SK-N-SH treated with all-trans-retinoic acid at 6 μM for 48 hours (cell line): Measurements from ENCODE around the gene GPR63.

Experiments used
- ATAC-seq: fragments of 200-7000 bp; cut with Tn5 transposase; 3 replicates; pipeline ENCODE4 v1.9.1; 2020; ENCODE audit warnings: mild to moderate bottlenecking, moderate library complexity
- ARNTL ChIP-seq: fragments of 450-650 bp; formaldehyde crosslinking; IDR thresholded peaks from 2 replicates; pipeline ENCODE4 v1.5.0; 2020; ENCODE audit warnings: low read depth, mild to moderate bottlenecking, moderate library complexity, borderline replicate concordance
- BACH2 ChIP-seq: fragments of 250-450 bp; sonication (Bioruptor Pico); IDR thresholded peaks from 2 replicates; pipeline ENCODE4 v1.9.0; 2021; ENCODE audit warnings: mild to moderate bottlenecking, borderline replicate concordance
- CREB5 ChIP-seq: fragments of 250-450 bp; sonication (Bioruptor Pico); IDR thresholded peaks from 2 replicates; pipeline ENCODE4 v1.5.1; 2020; ENCODE audit warnings: low read depth, mild to moderate bottlenecking, moderate library complexity
- CSDC2 ChIP-seq: fragments of 250-450 bp; sonication (Bioruptor Pico); IDR thresholded peaks from 2 replicates; pipeline ENCODE4 v1.5.0; 2020; ENCODE audit warnings: mild to moderate bottlenecking, moderate library complexity
- CSRNP3 ChIP-seq: fragments of 250-450 bp; sonication (Bioruptor Pico); IDR thresholded peaks from 2 replicates; pipeline ENCODE4 v1.5.1; 2021; ENCODE audit warnings: mild to moderate bottlenecking, moderate library complexity
- ESRRG ChIP-seq: fragments of 250-450 bp; sonication (Bioruptor Pico); IDR thresholded peaks from 2 replicates; pipeline ENCODE4 v1.6.1; 2021; ENCODE audit warnings: mild to moderate bottlenecking
- GLIS3 ChIP-seq: fragments of 250-450 bp; sonication (Bioruptor Pico); IDR thresholded peaks from 2 replicates; pipeline ENCODE4 v1.5.0; 2020; ENCODE audit warnings: mild to moderate bottlenecking, moderate library complexity
- ISL1 ChIP-seq: fragments of 250-450 bp; sonication (Bioruptor Pico); IDR thresholded peaks from 2 replicates; pipeline ENCODE4 v2.1.2; 2022; ENCODE audit warnings: mild to moderate bottlenecking, moderate library complexity
- OSR1 ChIP-seq: fragments of 250-450 bp; sonication (Bioruptor Pico); IDR thresholded peaks from 2 replicates; pipeline ENCODE4 v1.8.0; 2022; ENCODE audit warnings: moderate library complexity, mild to moderate bottlenecking, inconsistent platforms
- PATZ1 ChIP-seq: fragments of 250-450 bp; sonication (Bioruptor Pico); IDR thresholded peaks from 2 replicates; pipeline ENCODE4 v1.8.0; 2020; ENCODE audit warnings: mild to moderate bottlenecking, moderate library complexity, borderline replicate concordance
- POU6F1 ChIP-seq: fragments of 250-450 bp; sonication (Bioruptor Pico); IDR thresholded peaks from 2 replicates; pipeline ENCODE4 v1.8.0; 2021; ENCODE audit warnings: low read depth, mild to moderate bottlenecking, moderate library complexity, borderline replicate concordance
- PPARA ChIP-seq: fragments of 250-450 bp; sonication (Bioruptor Pico); IDR thresholded peaks from 2 replicates; pipeline ENCODE4 v1.5.0; 2020; ENCODE audit warnings: mild to moderate bottlenecking, borderline replicate concordance
- RARB ChIP-seq: fragments of 250-450 bp; sonication (Bioruptor Pico); IDR thresholded peaks from 2 replicates; pipeline ENCODE4 v1.8.0; 2021; ENCODE audit warnings: mild to moderate bottlenecking, moderate library complexity
- SNAI2 ChIP-seq: fragments of 250-450 bp; sonication (Bioruptor Pico); IDR thresholded peaks from 2 replicates; pipeline ENCODE4 v1.5.0; 2020; ENCODE audit warnings: mild to moderate bottlenecking, moderate library complexity
- TCF4 ChIP-seq: fragments of 250-450 bp; sonication (Bioruptor Pico); IDR thresholded peaks from 2 replicates; pipeline ENCODE4 v1.8.0; 2021; ENCODE audit warnings: mild to moderate bottlenecking, moderate library complexity, borderline replicate concordance
- TOX ChIP-seq: fragments of 250-450 bp; sonication (Bioruptor Pico); IDR thresholded peaks from 2 replicates; pipeline ENCODE4 v1.8.0; 2021; ENCODE audit warnings: mild to moderate bottlenecking, moderate library complexity, borderline replicate concordance
- TSHZ2 ChIP-seq: fragments of 250-450 bp; sonication (Bioruptor Pico); IDR thresholded peaks from 2 replicates; pipeline ENCODE4 v1.5.0; 2020; ENCODE audit warnings: mild to moderate bottlenecking, moderate library complexity
- ZC3H10 ChIP-seq: fragments of 250-450 bp; sonication (Bioruptor Pico); IDR thresholded peaks from 2 replicates; pipeline ENCODE4 v1.5.1; 2021; ENCODE audit warnings: mild to moderate bottlenecking, moderate library complexity
- ZFP3 ChIP-seq: fragments of 250-450 bp; sonication (Bioruptor Pico); IDR thresholded peaks from 2 replicates; pipeline ENCODE4 v1.5.0; 2020; ENCODE audit warnings: mild to moderate bottlenecking, moderate library complexity
- ZNF565 ChIP-seq: fragments of 450-650 bp; formaldehyde crosslinking; conservative IDR thresholded peaks from 2 replicates; pipeline ENCODE4 v1.5.0; 2020; ENCODE audit warnings: low read depth, mild to moderate bottlenecking, moderate library complexity
- ZNF70 ChIP-seq: fragments of 450-650 bp; formaldehyde crosslinking; IDR thresholded peaks from 2 replicates; pipeline ENCODE4 v1.5.0; 2020; ENCODE audit warnings: mild to moderate bottlenecking, moderate library complexity
- ZNF8 ChIP-seq: fragments of 450-650 bp; formaldehyde crosslinking; IDR thresholded peaks from 2 replicates; pipeline ENCODE4 v1.5.0; 2020; ENCODE audit warnings: mild to moderate bottlenecking, moderate library complexity

GPR63 gene

GRCh38 chr6:96816301-96816817 is 20.9 kb downstream of the GPR63 start:
- TF ChIP-seq TSHZ2 (no peak), OSR1 (CRISPR knock-in tag) (no peak), BACH2 (CRISPR knock-in tag) (no peak), SNAI2 (CRISPR knock-in tag) (no peak), PPARA (CRISPR knock-in tag) (no peak), ARNTL (CRISPR knock-in tag) (no peak), ESRRG (CRISPR knock-in tag) (no peak), CSDC2 (CRISPR knock-in tag) (no peak), ZC3H10 (CRISPR knock-in tag) (no peak), TCF4 (no peak), TOX (CRISPR knock-in tag) (no peak), CSRNP3 (CRISPR knock-in tag) (no peak), GLIS3 (CRISPR knock-in tag) (no peak), ISL1 (CRISPR knock-in tag) (no peak), ZNF8 (CRISPR knock-in tag) (no peak), ZNF70 (no peak), ZNF565 (CRISPR knock-in tag) (no peak)

GRCh38 chr6:96814625-96815024 is 22.7 kb downstream of the GPR63 start:
- no peak for ATAC-seq
- TF ChIP-seq CSDC2 (CRISPR knock-in tag) (no peak), ZC3H10 (CRISPR knock-in tag) (no peak), RARB (no peak), ESRRG (CRISPR knock-in tag) (no peak), ZNF565 (CRISPR knock-in tag) (no peak), ZFP3 (no peak), GLIS3 (CRISPR knock-in tag) (no peak), CREB5 (CRISPR knock-in tag) (no peak), PATZ1 (no peak), TSHZ2 (no peak), OSR1 (CRISPR knock-in tag) (no peak), SNAI2 (CRISPR knock-in tag) (no peak), PPARA (CRISPR knock-in tag) (no peak), CSRNP3 (CRISPR knock-in tag) (no peak), POU6F1 (no peak), ZNF70 (no peak), ZNF8 (CRISPR knock-in tag) (no peak), TOX (CRISPR knock-in tag) (no peak)

More at GRCh38 chr6:96816301-96816817, 20.9 kb downstream of the GPR63 start:
- ATAC-seq, result no peak
